TTC549 (cell line): ENCODE results near the gene THAP7.
"Not testable (repeated sequence)": the region's sequence is repeated elsewhere in the genome, so short reads cannot be mapped to it uniquely, and the experiment has no call there.

Source experiments
- FAIRE-seq: peaks from 2 replicates; lab custom pipeline; 2012; peaks lifted over from hg19 to GRCh38; lab: Jason Lieb, UNC

THAP7 gene

GRCh38 chr22:21012446-21013407, 10.8 kb upstream of the THAP7 start:
- FAIRE-seq: no peak

- FAIRE-seq: no peak
Observed at GRCh38 chr22:21010426-21011113, 8.7 kb upstream of the THAP7 start.

GRCh38 chr22:21009638-21010425, 7.9 kb upstream of the THAP7 start:
- FAIRE-seq: no peak

GRCh38 chr22:21009208-21009607, 7.3 kb upstream of the THAP7 start:
- not testable (repeated sequence) for FAIRE-seq

- no peak for FAIRE-seq
Observed at GRCh38 chr22:21003782-21004181, 1.9 kb upstream of the THAP7 start.

GRCh38 chr22:21000987-21001600, 824 bp downstream of the THAP7 start:
- no peak for FAIRE-seq

- no peak for FAIRE-seq
Observed at GRCh38 chr22:21000207-21000986, 1.5 kb downstream of the THAP7 start.

GRCh38 chr22:20999350-21000206, 2.3 kb downstream of the THAP7 start:
- no peak for FAIRE-seq

- no peak for FAIRE-seq
Observed at GRCh38 chr22:20998411-20999336, 3.2 kb downstream of the THAP7 start.

- no peak for FAIRE-seq
Observed at GRCh38 chr22:20997536-20998257, 4.2 kb downstream of the THAP7 start.

- FAIRE-seq: no peak
Observed at GRCh38 chr22:20996598-20997535, 5.1 kb downstream of the THAP7 start.

GRCh38 chr22:20996031-20996410, 5.9 kb downstream of the THAP7 start:
- FAIRE-seq: no peak

- FAIRE-seq: no peak
Observed at GRCh38 chr22:20995329-20996030, 6.4 kb downstream of the THAP7 start.

- no peak for FAIRE-seq
Observed at GRCh38 chr22:20994902-20995241, 7.0 kb downstream of the THAP7 start.

GRCh38 chr22:20994128-20994901, 7.6 kb downstream of the THAP7 start:
- no peak for FAIRE-seq
